ENCODE measurements around the gene POC1A.

GRCh38 chr3:52055537-52056351, 98.5 kb downstream of the POC1A start:
- TF ChIP-seq, protein P1, sequence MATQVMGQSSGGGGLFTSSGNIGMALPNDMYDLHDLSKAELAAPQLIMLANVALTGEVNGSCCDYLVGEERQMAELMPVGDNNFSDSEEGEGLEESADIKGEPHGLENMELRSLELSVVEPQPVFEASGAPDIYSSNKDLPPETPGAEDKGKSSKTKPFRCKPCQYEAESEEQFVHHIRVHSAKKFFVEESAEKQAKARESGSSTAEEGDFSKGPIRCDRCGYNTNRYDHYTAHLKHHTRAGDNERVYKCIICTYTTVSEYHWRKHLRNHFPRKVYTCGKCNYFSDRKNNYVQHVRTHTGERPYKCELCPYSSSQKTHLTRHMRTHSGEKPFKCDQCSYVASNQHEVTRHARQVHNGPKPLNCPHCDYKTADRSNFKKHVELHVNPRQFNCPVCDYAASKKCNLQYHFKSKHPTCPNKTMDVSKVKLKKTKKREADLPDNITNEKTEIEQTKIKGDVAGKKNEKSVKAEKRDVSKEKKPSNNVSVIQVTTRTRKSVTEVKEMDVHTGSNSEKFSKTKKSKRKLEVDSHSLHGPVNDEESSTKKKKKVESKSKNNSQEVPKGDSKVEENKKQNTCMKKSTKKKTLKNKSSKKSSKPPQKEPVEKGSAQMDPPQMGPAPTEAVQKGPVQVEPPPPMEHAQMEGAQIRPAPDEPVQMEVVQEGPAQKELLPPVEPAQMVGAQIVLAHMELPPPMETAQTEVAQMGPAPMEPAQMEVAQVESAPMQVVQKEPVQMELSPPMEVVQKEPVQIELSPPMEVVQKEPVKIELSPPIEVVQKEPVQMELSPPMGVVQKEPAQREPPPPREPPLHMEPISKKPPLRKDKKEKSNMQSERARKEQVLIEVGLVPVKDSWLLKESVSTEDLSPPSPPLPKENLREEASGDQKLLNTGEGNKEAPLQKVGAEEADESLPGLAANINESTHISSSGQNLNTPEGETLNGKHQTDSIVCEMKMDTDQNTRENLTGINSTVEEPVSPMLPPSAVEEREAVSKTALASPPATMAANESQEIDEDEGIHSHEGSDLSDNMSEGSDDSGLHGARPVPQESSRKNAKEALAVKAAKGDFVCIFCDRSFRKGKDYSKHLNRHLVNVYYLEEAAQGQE (IDR thresholded peaks at IDR 0.05; ENCODE audit: unreplicated experiment) = no peak
- TF ChIP-seq POLR2AphosphoS5 (IDR thresholded peaks at IDR 0.05; ENCODE audit: low read depth) (no peak; the same call in none of the 2 replicates), CTCF (conservative IDR thresholded peaks at IDR 0.05; ENCODE audit: low read depth in 2 of 2) (peak in 1 of 2 experiments; percentile 23; a peak in 1 of 4 replicates), EZH2phosphoT487 (IDR thresholded peaks at IDR 0.05; ENCODE audit: unreplicated experiment) (no peak)

Measured in GM23338 (cell line).